GM18870 (cell line): Measurements from ENCODE around the gene KIF26A.
"Not testable (repeated sequence)": the region's sequence is repeated elsewhere in the genome, so short reads cannot be mapped to it uniquely, and the experiment has no call there.

ENCODE experiments used
- ATAC-seq: cut with Tn5 transposase; IDR thresholded peaks from one replicate; pipeline ENCODE4 v1.9.1; 2021; ENCODE audit warnings: moderate library complexity; ENCODE audit not compliant: unreplicated experiment

Gene KIF26A

GRCh38 chr14:104206281-104206904, 68.0 kb downstream of the KIF26A start:
- no peak for ATAC-seq

- ATAC-seq, result no peak
Measured at GRCh38 chr14:104207142-104208014, 69.0 kb downstream of the KIF26A start.

DNA sequence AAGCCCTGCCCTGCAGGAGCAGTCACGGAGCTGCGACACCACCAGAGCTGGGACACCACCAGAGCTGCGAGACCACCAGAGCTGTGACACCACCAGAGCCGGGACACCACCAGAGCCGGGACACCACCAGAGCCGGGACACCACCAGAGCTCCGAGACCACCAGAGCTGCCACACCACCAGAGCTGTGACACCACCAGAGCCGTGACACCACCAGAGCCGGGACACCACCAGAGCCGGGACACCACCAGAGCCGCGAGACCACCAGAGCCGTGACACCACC, 69.6 kb downstream of the KIF26A start:
- not testable (repeated sequence) for ATAC-seq

- ATAC-seq, result not testable (repeated sequence)
Measured at GRCh38 chr14:104208331-104208730, 69.9 kb downstream of the KIF26A start.

- ATAC-seq, result not testable (repeated sequence)
Measured at GRCh38 chr14:104209071-104209470, 70.7 kb downstream of the KIF26A start.

- ATAC-seq, result no peak
Measured at GRCh38 chr14:104209985-104210816, 71.8 kb downstream of the KIF26A start.

DNA sequence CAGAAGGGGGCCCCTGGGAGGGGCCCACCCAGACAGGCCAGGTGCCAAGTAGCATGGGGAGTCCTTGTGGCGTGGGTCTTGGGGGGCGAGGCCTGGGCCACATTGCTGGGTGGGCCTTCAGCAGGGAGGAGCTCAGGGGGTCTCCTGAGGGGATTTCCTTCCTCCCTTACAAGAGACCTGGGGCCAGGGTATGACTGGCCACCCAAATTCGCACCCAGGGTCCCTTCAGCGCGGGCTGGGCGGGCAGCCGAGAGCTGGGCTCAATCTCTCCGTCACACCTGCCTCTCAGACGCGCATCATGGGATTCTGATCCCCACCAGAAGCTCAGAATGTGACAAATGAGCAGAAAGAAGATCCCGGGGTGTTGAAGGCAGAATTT, 72.4 kb downstream of the KIF26A start:
- no peak for ATAC-seq

DNA sequence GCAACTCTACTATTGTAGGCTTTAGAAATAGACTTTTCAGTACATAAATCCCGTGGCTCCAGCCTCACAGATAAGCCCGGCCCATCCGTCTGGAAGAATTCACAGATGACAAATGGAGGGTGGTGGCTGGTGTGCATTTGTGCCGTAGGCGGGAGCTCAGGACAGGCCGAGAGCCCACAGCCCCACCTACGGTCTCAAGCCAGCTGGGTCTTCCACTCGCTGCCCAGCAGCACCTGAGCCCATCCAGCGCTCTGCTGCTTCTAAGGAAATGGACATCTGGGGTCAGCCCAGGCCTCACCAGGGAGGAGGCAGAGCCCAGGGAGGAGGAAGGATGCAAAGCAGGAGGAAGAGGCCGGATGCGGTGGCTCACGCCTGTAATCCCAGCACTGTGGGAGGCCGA, 72.8 kb downstream of the KIF26A start:
- no peak for ATAC-seq

DNA sequence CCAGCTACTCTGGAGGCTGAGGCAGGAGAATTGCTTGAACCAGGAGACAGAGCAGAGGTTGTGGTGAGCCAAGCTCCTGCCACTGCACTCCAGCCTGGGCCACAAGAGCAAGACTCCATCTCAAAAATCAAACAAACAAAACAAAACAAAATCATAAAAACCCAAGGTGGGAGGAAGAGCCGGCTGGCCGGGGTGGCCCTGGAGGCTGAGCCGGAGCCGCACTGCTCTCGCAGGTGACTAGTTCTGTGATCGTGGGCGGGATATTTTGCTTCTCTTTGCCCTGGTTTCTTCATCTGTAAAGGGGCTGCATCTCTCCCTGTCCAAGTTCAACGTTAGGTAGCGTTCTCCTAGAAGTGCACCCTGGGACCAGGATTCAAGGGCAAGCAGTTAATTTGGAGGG, 73.4 kb downstream of the KIF26A start:
- no peak for ATAC-seq

- ATAC-seq, result no peak
Measured at GRCh38 chr14:104212206-104213095, 74.1 kb downstream of the KIF26A start.

- no peak for ATAC-seq
Measured at GRCh38 chr14:104213301-104214034, 75.1 kb downstream of the KIF26A start.

DNA sequence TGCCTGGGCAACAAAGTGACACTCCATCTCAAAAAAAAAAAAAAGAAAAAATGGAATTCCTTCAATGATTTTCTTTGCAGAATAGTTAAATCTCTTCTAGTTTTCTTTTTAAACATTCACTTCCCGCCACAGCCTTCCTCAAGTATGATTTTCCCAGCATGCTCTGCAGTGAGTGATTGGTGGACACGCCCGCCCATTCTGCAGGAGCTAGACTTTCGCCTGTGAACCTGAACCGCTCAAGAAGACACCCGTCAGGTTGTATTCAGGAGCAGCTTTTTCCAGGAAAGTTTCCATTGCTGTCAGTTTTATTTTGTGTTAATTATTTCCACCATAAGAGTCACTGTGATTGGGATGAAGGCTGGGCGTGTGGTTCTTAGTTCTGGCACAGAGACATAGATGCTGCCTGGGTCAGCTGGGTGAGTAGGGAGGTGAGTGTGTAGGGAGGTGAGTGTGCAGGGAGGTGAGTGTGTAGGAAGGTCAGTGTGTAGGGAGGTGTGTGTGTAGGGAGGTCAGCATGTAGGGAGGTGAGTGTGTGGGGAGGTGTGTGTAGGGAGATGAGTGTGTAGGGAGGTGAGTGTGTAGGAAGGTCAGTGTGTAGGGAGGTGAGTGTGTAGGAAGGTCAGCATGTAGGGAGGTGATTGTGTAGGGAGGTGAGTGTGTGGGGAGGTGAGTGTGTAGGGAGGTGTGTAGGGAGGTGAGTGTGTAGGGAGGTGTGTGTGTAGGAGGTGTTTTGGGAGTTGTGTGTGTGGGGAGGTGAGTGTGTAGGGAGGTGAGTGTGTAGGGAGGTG, 76.2 kb downstream of the KIF26A start:
- no peak for ATAC-seq

- no peak for ATAC-seq
Measured at GRCh38 chr14:104215706-104216334, 77.4 kb downstream of the KIF26A start.

DNA sequence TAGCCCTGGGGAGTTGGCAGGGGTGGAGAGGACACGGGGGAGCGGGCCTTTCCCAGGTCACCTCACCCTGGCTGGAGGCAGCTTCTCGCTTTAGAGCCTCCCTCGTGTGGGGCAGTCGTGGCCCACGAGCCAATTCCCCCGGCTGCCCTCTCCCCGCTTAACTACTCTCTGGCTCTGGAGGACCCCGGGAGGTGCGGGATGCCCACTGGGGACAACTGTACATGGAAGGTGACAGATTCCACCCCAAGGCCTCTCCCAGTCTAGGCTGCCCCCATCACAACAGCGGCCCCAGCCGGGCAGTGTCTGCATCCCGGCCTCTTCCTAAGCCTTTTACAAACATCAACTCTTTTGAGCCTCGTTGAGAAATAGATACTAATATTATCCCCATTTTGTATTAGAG, 78.1 kb downstream of the KIF26A start:
- no peak for ATAC-seq

- ATAC-seq, result no peak
Measured at GRCh38 chr14:104217486-104218360, 79.3 kb downstream of the KIF26A start.

DNA sequence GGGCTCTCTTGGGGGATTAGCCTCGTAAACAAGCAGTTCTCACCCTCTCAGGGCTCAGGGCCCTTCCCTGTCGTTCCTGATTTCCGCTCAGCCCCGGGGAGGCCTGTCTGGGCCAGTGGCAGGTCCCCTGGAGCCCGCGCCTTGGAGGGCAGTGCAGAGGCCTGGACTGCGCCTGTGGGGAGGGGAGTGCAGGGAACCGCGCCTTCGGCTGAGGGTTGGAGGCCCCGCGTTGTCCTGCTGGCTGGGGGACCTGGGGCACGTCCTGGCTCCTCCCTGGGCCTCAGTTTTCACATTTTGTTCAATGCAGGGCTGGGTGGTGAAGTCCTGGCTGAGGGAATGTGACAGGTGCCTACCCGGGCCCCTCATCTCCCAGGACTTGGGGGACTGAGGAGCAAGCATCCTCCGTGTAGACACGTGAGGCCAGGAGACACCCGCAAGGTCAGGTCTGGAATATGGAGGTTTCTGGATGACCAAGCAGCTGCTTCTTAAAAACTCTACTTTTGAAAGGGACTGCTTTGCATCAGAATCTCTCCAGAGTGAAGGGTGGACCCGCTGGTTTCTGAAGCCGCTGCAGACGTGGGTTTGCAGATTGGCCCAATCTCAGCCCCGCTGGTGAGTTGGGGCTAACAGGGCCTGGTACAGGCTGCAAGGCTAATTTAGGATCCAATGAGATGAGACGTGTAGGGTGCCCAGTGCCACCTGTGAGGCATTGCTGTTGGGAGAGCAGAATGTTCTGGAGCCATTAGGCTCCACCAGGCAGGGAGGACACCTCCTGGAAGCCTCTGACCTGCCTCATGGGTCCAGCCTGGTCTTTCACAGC, 80.2 kb downstream of the KIF26A start:
- no peak for ATAC-seq

GRCh38 chr14:104219731-104220214, 81.4 kb downstream of the KIF26A start:
- ATAC-seq, result no peak
